Neutrophil (primary cell): ENCODE results near the gene NTRK2.

Experiments used
- H3K27ac ChIP-seq: fragments of 200-600 bp; sonication (generic); 2 replicates; pipeline ENCODE4 v1.5.1; 2016; ENCODE audit warnings: mild to moderate bottlenecking, moderate library complexity
- H3K27me3 ChIP-seq: fragments of 200-600 bp; sonication (generic); 2 replicates; pipeline ENCODE4 v1.6.0; 2016; ENCODE audit warnings: mild to moderate bottlenecking
- H3K36me3 ChIP-seq: fragments of 200-600 bp; sonication (generic); 2 replicates; pipeline ENCODE4 v1.5.1; 2017
- H3K4me1 ChIP-seq, 2 experiments: fragments of 200-600 bp in 1 of 2; sonication (generic) in 1 of 2; 1 replicate in 1 of 2; 2 replicates in 1 of 2; pipeline versions ENCODE4 v1.5.1 to v1.6.1; 2013 to 2016; ENCODE audit warnings: low read depth in 1 of 2, low read length in 1 of 2, mild to moderate bottlenecking in 1 of 2, moderate library complexity in 1 of 2; ENCODE audit not compliant: control insufficient read depth in 1 of 2, insufficient read depth in 1 of 2
- H3K4me3 ChIP-seq, 2 experiments: fragments of 200-600 bp in 1 of 2; sonication (generic) in 1 of 2; 1 replicate in 1 of 2; 2 replicates in 1 of 2; pipeline ENCODE4 v1.5.1; 2013 to 2016; ENCODE audit warnings: low read depth in 1 of 2, low read length in 1 of 2, mild to moderate bottlenecking in 1 of 2, moderate library complexity in 1 of 2
- H3K9me3 ChIP-seq: fragments of 200-600 bp; sonication (generic); 2 replicates; pipeline ENCODE4 v1.5.1; 2016
- TF ChIP-seq, protein P1 (sequence below): fragments of 200-600 bp; sonication (generic); IDR thresholded peaks from 2 replicates; pipeline ENCODE4 v1.5.1; 2016; ENCODE audit warnings: antibody characterized with exemption

The NTRK2 gene

DNA sequence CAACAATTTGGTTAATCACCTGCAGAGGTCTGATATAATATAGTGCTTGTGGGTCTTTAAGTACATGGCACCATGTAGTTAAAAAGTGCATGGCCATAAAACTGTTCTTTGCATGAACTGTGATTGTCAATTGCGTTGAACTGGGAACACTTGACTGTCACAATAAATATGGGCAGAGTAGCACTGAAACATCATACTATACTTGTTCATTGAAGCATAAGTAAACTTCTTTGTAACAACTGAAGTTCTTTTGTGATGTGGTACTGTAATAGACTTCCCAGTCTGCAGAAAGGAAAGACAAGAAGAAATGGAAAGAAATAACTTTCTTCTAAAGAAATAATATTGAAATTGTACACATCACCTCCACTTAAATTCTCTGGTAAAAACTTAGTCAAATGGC, 9.8 kb upstream of the NTRK2 start:
- Histone ChIP-seq H3K27ac (no peak overlapping the region), H3K36me3 (no peaks in the 10 kb centered on the region), H3K9me3 (no peaks in the 10 kb centered on the region), H3K27me3 (peaks cover 17% of the 10 kb centered on the region), H3K4me3 (no peak overlapping the region), H3K4me1 (no peaks in the 10 kb centered on the region)
- TF ChIP-seq, protein P1, sequence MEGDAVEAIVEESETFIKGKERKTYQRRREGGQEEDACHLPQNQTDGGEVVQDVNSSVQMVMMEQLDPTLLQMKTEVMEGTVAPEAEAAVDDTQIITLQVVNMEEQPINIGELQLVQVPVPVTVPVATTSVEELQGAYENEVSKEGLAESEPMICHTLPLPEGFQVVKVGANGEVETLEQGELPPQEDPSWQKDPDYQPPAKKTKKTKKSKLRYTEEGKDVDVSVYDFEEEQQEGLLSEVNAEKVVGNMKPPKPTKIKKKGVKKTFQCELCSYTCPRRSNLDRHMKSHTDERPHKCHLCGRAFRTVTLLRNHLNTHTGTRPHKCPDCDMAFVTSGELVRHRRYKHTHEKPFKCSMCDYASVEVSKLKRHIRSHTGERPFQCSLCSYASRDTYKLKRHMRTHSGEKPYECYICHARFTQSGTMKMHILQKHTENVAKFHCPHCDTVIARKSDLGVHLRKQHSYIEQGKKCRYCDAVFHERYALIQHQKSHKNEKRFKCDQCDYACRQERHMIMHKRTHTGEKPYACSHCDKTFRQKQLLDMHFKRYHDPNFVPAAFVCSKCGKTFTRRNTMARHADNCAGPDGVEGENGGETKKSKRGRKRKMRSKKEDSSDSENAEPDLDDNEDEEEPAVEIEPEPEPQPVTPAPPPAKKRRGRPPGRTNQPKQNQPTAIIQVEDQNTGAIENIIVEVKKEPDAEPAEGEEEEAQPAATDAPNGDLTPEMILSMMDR = no peak

DNA sequence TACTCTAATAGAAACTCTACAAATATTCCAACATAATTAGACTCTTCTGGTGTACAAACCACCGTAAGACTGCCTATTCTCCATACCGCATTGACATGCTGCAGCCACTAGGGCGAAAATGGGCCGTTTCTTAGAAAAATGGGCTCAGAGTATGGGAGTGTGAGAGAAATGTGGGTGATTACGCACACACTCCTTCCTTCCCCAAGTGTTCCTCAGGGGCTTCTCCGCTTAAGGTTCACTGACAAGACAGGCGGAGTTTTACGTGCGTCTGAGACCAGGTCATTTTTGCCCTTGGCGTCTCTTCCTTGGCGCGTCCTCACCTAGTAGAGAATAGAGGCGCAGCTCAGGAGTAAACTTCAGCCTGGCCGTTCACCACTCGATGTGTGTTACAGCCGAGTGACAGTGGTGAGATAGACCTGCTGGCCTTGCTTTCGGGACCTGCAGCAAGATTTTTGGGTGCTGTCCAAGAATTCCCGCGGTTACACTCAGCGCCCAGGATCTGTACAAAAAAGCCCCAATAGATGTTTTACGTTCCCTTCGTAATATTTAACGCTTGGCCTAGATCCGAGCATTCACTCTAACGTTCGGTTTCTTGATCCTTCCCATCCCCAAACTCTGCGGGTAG, 1.8 kb upstream of the NTRK2 start:
- Histone ChIP-seq H3K4me1 (peaks cover 11 to 15% of the 10 kb centered on the region in 2 experiments), H3K4me3 (no peak overlapping the region), H3K9me3 (no peaks in the 10 kb centered on the region), H3K27me3 (peaks cover 84% of the 10 kb centered on the region), H3K36me3 (no peaks in the 10 kb centered on the region), H3K27ac (no peak overlapping the region)
- TF ChIP-seq, protein P1 = no peak

DNA sequence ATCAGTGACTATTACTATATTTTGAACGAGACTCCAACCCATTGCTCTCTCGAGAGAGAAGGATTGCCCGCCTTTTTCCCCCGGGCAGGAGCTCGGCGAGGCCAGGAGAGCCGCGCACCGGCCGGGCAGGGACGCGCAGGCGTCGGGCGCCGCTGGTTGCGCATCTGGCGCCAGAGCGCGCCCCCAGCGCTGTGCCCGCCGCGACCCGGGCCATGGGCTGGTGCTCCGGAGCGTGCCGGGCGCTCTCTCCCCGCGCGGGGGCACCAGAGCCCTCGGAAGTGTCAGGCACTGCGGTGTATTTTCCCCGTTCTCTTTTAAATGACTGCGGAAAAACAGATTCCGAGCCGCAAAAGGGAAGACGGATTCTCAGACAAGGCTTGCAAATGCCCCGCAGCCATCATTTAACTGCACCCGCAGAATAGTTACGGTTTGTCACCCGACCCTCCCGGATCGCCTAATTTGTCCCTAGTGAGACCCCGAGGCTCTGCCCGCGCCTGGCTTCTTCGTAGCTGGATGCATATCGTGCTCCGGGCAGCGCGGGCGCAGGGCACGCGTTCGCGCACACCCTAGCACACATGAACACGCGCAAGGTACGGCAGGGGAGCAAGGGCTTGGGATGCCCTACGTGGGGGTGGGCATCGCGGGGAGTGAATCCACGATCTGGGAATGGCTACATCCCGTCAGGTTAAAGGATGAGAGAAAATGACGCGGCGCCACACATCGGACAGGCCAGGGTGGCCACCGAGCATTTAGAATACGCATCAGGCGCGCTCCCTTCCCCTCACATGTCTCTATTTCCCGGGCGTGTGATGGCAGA, 1.1 kb upstream of the NTRK2 start:
- TF ChIP-seq, protein P1 = no peak
- no peak overlapping the region for H3K27ac ChIP-seq
- H3K27me3 ChIP-seq = peaks cover 91% of the 10 kb centered on the region
- H3K36me3 ChIP-seq = no peaks in the 10 kb centered on the region
- H3K4me1 ChIP-seq = peaks cover 11 to 15% of the 10 kb centered on the region in 2 experiments
- no peaks in the 10 kb centered on the region for H3K9me3 ChIP-seq
- H3K4me3 ChIP-seq = peak overlapping the region in 1 of 2 experiments; percentile 5

DNA sequence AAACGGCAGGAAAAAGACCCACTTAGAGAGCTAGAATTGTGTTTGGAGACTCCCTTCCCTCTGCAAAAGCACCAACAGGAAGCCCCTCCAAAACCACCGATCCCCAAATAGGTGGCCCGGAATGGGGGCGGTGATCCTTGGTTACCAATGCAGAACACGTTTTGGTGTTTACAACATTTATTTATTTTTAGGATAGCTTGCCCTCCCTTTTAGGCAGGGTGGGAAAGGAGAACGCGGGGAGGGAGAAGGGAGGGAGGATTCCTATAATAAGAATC, 579 bp upstream of the NTRK2 start:
- Histone ChIP-seq H3K36me3 (no peaks in the 10 kb centered on the region), H3K4me1 (peaks cover 11 to 15% of the 10 kb centered on the region in 2 experiments), H3K4me3 (no peak overlapping the region), H3K9me3 (no peaks in the 10 kb centered on the region), H3K27me3 (peaks cover 97% of the 10 kb centered on the region), H3K27ac (no peak overlapping the region)
- TF ChIP-seq, protein P1 = no peak

DNA sequence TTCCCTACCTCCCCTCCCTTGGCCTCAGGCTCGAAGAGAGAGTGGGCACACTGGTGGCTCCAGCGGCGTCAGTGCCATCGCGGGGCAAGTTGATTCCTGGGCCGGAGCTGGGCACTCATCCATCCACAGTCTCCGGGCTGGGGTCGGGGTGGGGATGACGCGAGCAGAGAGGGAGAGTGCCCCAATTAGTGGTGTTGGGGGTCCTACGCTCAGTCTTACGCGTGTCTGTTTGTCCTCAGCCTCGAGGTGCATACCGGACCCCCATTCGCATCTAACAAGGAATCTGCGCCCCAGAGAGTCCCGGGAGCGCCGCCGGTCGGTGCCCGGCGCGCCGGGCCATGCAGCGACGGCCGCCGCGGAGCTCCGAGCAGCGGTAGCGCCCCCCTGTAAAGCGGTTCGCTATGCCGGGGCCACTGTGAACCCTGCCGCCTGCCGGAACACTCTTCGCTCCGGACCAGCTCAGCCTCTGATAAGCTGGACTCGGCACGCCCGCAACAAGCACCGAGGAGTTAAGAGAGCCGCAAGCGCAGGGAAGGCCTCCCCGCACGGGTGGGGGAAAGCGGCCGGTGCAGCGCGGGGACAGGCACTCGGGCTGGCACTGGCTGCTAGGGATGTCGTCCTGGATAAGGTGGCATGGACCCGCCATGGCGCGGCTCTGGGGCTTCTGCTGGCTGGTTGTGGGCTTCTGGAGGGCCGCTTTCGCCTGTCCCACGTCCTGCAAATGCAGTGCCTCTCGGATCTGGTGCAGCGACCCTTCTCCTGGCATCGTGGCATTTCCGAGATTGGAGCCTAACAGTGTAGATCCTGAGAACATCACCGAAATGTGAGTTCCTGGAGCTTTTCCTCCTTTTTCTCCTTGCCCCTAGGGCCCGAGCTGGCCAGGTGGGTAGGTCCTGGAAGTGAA, 861 bp downstream of the NTRK2 start:
- Histone ChIP-seq H3K27ac (no peak overlapping the region), H3K36me3 (no peaks in the 10 kb centered on the region), H3K9me3 (no peaks in the 10 kb centered on the region), H3K4me1 (peaks cover 11 to 15% of the 10 kb centered on the region in 2 experiments), H3K27me3 (peaks cover 93% of the 10 kb centered on the region), H3K4me3 (no peak overlapping the region)
- TF ChIP-seq, protein P1 = no peak
